CD1c-positive myeloid dendritic cell (primary cell): Measurements from ENCODE around the gene KCNQ1OT1.

Experiments used
- DNase-seq: peaks from one replicate; pipeline ENCODE4 v3.0.0-alpha.2; 2016; ENCODE audit errors: extremely low spot score

KCNQ1OT1 gene

GRCh38 chr11:2594267-2594666 is 105.5 kb downstream of the KCNQ1OT1 start:
- DNase-seq, result no peak

DNA sequence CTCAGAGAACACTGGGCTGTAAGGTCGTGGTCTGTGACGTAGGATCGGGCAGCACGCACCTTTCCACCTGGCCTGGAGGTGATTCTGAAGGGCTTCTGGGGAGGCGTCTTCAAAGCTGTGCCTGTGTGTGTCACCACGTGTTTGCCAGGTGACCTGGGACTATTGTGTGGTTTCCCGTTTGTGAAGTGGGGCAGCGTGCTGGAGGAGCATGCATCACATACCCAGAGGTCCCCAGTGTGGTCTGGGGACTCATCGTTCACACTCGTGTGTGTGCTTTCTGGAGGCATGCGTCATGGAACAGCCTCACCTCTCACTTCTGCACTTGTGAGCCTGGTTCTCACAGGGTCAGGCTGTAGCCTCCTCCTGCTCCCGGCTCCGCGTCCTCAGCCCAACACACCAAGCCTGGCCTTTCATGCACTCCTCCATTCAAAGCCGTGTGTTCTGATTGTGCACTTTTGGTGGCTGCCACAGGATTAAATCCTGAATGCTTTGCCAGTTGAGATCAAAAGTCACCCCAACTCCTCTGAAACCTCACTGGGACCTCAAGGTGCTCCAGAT is 106.3 kb downstream of the KCNQ1OT1 start:
- no peak for DNase-seq

GRCh38 chr11:2592559-2593392 is 107.0 kb downstream of the KCNQ1OT1 start:
- no peak for DNase-seq

DNA sequence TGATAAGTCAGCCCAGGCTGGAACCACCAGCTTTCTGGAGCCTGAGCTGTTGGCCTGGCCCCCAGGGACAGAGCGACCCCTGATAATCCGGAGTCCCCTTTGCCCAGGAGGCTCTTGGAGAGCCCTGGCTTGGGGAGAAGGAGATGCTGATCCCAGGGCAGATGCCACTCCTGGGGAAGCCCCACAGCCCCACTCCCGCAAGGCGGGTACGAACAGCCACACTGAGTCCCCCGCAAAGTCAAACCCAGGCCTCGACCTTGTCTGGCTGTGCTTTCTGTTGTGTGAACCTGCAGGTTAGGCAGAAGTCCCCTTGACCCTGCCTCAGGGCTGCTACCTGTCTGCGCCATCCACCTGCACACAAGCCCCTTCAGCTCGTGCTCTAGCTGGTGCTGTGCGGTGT is 108.0 kb downstream of the KCNQ1OT1 start:
- no peak for DNase-seq

DNA sequence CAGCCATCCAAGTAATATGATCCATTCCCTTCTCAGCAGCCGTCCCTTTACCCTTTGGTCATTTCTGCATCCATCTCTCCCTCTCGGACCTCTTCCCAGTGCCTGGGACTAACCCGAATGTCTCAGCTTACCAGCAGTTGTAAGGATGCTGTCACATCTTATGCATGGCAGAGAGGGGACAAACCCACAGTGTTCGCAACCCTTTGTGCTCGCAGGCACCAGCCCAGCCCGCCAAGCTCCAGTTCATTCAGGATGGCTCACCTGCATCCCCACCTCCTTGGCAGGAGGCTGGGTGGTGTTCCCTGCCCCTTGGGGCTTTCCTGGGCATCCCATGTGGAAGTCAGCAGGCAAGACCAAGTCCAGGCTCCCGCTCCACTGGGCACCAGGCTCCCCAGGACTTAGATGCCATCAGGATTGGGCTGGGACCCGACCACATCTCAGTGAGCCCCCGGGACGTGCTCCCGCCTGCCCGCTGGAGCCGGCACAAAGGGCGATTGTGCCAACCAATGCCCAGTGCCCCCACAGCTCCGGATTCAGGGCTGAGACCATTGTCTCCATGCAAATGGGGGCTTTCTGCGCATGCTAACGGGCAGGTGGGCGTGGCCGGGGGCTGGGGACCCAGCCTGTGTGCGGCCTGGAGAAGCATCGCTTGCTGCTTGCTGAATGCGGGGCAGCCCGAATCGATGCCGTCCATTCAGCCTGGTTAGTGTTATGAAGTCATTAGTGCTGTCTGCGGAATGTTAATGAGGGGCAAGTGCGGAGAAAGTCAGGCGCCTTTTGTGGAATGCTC is 108.6 kb downstream of the KCNQ1OT1 start:
- DNase-seq, result no peak

DNA sequence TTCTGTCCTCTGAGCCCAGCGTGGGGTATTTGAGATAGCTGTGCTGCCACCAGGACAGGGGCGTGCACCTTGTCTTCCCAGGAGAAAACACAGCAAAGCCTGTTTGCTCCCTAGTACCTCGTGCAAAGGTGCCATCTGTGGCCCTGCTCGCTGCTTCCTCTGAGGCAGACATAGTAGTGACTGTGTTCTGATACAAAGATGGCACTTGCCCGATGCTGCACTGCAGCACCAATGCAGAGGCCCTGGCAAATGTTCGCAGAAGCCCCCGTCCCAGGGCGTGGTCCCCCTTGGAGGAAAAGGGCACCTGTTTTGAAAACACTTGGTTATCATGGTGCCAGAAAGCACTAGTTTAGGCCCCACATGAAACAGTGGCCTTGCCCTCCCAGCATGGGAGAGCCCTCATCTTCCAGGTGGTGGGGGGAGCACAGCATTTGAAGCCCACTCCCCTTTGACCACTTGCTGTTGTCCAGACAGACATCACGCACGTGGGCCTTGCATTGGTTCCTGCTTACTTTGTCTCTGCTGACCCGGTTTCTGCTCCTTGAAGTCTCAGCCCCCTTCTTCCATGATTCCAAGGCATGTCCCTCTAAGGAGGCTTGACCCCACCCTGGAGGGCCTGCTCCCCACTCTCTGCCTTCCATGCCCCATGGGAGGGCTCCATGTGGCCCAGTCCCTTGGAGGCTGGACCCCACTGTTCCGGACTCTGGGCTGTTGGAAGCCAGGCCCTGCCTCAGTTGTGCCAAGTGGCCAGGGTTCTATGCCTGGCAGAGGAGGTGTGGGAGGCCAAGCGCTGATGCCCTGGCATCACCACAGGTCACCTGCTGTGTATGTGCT is 109.4 kb downstream of the KCNQ1OT1 start:
- DNase-seq, result no peak

DNA sequence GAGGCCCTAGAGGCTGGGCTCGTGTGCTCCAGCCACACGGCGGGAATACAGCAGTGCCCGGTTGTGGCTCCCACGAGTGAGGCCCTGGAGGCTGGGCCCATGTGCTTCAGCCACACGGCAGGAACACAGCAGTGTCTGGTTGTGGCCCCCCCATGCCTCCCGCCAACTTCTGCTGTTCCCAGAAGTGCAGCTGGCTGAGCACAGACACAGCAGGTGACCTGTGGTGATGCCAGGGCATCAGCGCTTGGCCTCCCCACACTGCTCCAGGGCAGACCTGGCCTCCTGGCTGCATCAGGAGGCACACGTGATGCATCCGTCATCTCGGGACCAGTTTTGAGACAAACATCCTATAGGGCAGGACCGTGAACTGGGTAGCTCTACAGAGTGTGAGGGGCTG is 110.3 kb downstream of the KCNQ1OT1 start:
- no peak for DNase-seq

- DNase-seq, result no peak
These were observed 110.8 kb downstream of the KCNQ1OT1 start for GRCh38 chr11:2588809-2589537.

GRCh38 chr11:2587976-2588748 is 111.6 kb downstream of the KCNQ1OT1 start:
- no peak for DNase-seq

GRCh38 chr11:2587132-2587930 is 112.5 kb downstream of the KCNQ1OT1 start:
- no peak for DNase-seq

DNA sequence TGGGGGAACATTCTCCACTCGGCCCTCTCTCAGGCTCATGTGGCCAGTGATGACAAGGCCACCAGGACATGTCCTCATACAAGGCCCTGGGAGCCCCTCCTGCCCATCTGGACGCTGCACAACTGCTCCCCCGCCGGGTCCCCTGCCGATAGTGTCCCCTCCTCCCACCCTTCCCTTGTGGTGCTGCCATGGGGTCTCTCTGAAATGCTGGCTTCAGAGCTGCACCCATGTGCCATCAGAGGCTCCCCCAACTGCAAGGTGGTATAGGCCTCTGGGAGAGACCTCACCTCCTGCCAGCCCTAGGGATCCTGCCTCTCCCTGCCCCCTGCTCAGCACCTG is 113.0 kb downstream of the KCNQ1OT1 start:
- DNase-seq, result no peak

DNA sequence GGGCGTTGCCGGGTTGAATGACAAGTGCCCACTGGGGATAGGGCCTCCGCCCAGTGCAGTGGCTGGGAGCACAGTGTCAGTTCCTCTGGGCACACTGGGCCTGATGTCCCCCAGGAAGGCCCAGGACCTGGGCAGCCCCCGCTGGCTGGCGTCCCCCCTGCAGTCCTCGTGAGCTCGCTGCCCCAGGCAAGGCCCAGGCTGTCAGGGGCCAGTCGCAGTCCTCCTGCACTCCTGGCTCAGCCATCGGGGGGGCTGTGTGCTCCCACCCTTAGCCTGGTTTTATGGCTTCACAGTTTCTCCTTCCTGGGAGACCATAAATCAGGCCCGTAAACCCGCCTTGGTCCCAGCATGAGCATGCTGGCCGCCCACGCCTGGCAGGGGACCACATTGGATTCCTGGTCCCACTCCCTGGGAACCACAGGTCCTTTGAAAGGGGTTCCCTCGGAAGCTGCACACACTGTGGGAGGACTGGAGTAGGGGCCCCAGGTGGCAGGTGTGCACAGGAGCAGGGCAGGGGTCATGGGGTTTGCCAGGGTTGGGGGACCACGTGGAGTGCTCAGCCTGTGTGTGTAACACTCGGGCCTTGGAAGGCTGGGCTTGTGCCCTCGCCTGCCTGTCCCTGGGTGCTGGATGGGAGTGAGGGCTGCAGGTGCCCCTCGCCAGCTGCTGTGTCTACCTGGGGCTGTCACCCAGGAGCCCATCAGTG is 113.6 kb downstream of the KCNQ1OT1 start:
- no peak for DNase-seq

DNA sequence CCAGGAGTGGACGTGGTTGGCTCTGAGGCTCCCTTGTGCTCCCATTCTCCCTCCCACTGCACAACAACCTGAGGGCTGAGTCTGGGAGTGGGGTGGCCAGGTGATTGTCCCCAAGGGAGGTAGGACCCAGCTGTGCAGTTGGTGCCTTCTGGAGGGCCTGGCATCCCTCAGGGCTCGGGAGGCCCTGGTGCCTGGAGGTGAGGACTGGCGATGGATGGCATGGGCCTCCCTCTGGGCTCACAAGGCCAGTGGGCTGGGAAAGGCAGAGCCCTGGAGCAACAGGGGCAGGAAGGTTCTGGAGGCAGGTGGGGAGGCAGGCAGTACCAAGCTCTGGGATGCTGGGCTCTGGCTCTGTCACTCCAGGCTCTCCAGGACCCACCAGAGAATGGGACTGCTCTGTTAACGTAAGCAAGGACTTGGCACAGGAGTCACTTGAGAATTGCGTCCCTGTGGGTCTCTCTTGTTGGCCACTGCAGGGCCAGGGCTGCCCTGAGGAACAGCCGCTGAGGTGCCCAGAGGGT is 114.2 kb downstream of the KCNQ1OT1 start:
- DNase-seq, result no peak

GRCh38 chr11:2584812-2585565 is 114.8 kb downstream of the KCNQ1OT1 start:
- DNase-seq, result no peak

- DNase-seq, result no peak
These were observed 115.4 kb downstream of the KCNQ1OT1 start for GRCh38 chr11:2584434-2584811.

DNA sequence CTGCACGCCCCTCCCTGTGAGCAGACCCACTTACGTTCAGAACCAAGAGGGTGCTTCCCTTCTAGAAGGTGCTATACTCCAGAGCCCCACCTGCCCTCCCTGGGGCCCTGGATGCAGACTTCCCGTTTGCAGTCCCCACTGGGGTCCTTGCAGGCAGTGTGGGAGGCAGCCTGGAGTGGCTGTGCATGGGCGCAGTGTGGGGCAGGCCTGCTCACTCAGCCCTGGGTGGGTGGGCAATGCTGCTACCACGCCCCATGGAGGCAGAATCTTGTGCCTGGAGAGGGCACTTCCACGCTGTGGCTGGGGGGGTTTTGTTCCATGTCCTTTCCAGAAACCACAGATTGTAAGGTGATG is 116.2 kb downstream of the KCNQ1OT1 start:
- DNase-seq, result no peak

- DNase-seq, result no peak
These were observed 116.7 kb downstream of the KCNQ1OT1 start for GRCh38 chr11:2582946-2583604.
